HepG2 (cell line): ENCODE data around the gene STRN4. TPM values are rescaled to one million over a fixed set of nuclear protein-coding genes. Genes with fewer than 3 reads are reported as not detected.

Source experiments
- ATF4 ChIP-seq, 2 experiments: fragments of 450-650 bp in 1 of 2; sonication (generic) in 1 of 2; formaldehyde crosslinking; IDR thresholded peaks; 2 replicates each; pipeline versions ENCODE4 v1.5.0 to v1.8.0; 2020 to 2022; ENCODE audit warnings: mild to moderate bottlenecking in 1 of 2, missing genetic modification reagents in 1 of 2
- ATF7 ChIP-seq, 2 experiments: fragments of 450-650 bp in 1 of 2; sonication (generic) in 1 of 2; formaldehyde crosslinking in 1 of 2; IDR thresholded peaks; 2 replicates each; pipeline versions ENCODE4 v1.4.0 to v1.6.1; 2016 to 2020; ENCODE audit warnings: antibody characterized with exemption in 1 of 2, mild to moderate bottlenecking in 1 of 2, missing genetic modification reagents in 1 of 2
- DDIT3 ChIP-seq: sonication (generic); formaldehyde crosslinking; IDR thresholded peaks from 2 replicates; pipeline ENCODE4 v1.4.0; 2020; ENCODE audit warnings: mild to moderate bottlenecking, missing genetic modification reagents
- FLYWCH1 ChIP-seq: sonication (generic); formaldehyde crosslinking; IDR thresholded peaks from 2 replicates; pipeline ENCODE4 v1.8.1; 2023; ENCODE audit warnings: mild to moderate bottlenecking, missing genetic modification reagents
- GFI1 ChIP-seq: sonication (generic); formaldehyde crosslinking; IDR thresholded peaks from 2 replicates; pipeline ENCODE4 v1.5.0; 2020; ENCODE audit warnings: missing genetic modification reagents, mild to moderate bottlenecking, borderline replicate concordance
- KLF13 ChIP-seq: sonication (generic); formaldehyde crosslinking; IDR thresholded peaks from 2 replicates; pipeline ENCODE4 v1.4.0; 2020; ENCODE audit warnings: mild to moderate bottlenecking, missing genetic modification reagents
- LCORL ChIP-seq, 2 experiments: fragments of 450-650 bp in 1 of 2; sonication (generic) in 1 of 2; formaldehyde crosslinking in 1 of 2; IDR thresholded peaks; 2 replicates each; pipeline versions ENCODE4 v1.5.0 to v1.6.1; 2017 to 2020; ENCODE audit warnings: antibody characterized with exemption in 1 of 2, missing genetic modification reagents in 1 of 2
- PATZ1 ChIP-seq: sonication (generic); formaldehyde crosslinking; IDR thresholded peaks from 2 replicates; pipeline ENCODE4 v1.4.0; 2020; ENCODE audit warnings: missing genetic modification reagents
- POLR2G ChIP-seq: fragments of 200-400 bp; formaldehyde crosslinking; IDR thresholded peaks from 2 replicates; pipeline ENCODE4 v1.6.1; 2018; ENCODE audit warnings: mild to moderate bottlenecking, low read depth, low read length, moderate library complexity
- PPARG ChIP-seq: conservative IDR thresholded peaks from 2 replicates; pipeline ENCODE4 v1.6.1; 2016; ENCODE audit warnings: missing biosample characterization, missing genetic modification reagents
- RORA ChIP-seq: sonication (generic); formaldehyde crosslinking; IDR thresholded peaks from 2 replicates; pipeline ENCODE4 v1.5.0; 2020; ENCODE audit warnings: mild to moderate bottlenecking, missing genetic modification reagents, moderate library complexity
- SIX1 ChIP-seq: sonication (generic); formaldehyde crosslinking; IDR thresholded peaks from 2 replicates; pipeline ENCODE4 v1.4.0; 2020; ENCODE audit warnings: missing genetic modification reagents, borderline replicate concordance
- SMARCE1 ChIP-seq: fragments of 450-650 bp; IDR thresholded peaks from 2 replicates; pipeline ENCODE4 v1.6.1; 2017; ENCODE audit warnings: borderline replicate concordance
- TAF1 ChIP-seq: sonication (generic); formaldehyde crosslinking; IDR thresholded peaks from 2 replicates; pipeline ENCODE4 v1.4.0; 2020; ENCODE audit warnings: missing genetic modification reagents
- TFAP4 ChIP-seq: sonication (generic); IDR thresholded peaks from 2 replicates; pipeline ENCODE4 v1.6.1; 2016; ENCODE audit warnings: low read depth, borderline replicate concordance
- TGIF2 ChIP-seq: IDR thresholded peaks from 2 replicates; pipeline ENCODE4 v1.6.1; 2016; ENCODE audit warnings: control low read depth, missing compliant biosample characterization
- THAP7 ChIP-seq: sonication (generic); formaldehyde crosslinking; IDR thresholded peaks from 2 replicates; pipeline ENCODE4 v1.8.1; 2023; ENCODE audit warnings: mild to moderate bottlenecking, missing genetic modification reagents
- ZNF253 ChIP-seq: sonication (generic); formaldehyde crosslinking; IDR thresholded peaks from 2 replicates; pipeline ENCODE4 v1.8.0; 2022; ENCODE audit warnings: mild to moderate bottlenecking, missing genetic modification reagents, borderline replicate concordance
- ZNF260 ChIP-seq: sonication (generic); formaldehyde crosslinking; IDR thresholded peaks from 2 replicates; pipeline ENCODE4 v1.4.0; 2020; ENCODE audit warnings: missing genetic modification reagents, low read depth, mild to moderate bottlenecking, borderline replicate concordance
- ZNF432 ChIP-seq: sonication (generic); formaldehyde crosslinking; IDR thresholded peaks from 2 replicates; pipeline ENCODE4 v1.5.0; 2020; ENCODE audit warnings: missing genetic modification reagents, mild to moderate bottlenecking, borderline replicate concordance
- ZNF513 ChIP-seq: sonication (generic); formaldehyde crosslinking; conservative IDR thresholded peaks from 2 replicates; pipeline ENCODE4 v1.5.0; 2020; ENCODE audit warnings: missing genetic modification reagents
- ZSCAN9 ChIP-seq: IDR thresholded peaks from 2 replicates; pipeline ENCODE4 v1.6.1; 2016; ENCODE audit warnings: borderline replicate concordance
- polyA plus RNA-seq, 8 experiments: library from polyadenylated mRNA; depleted of rRNA in 3 of 8; stranded (reverse) in 7 of 8; unstranded in 1 of 8; fragments of >200 nt; fragmentation: Illumina TruSeq in 4 of 8; extraction: Trizol in 4 of 8; gene quantifications; 2 replicates each; pipeline versions ENCODE4 v1.2.1 to v1.2.3, GENCODE V29; 2011 to 2016; ENCODE audit warnings: low read depth in 4 of 8, missing spikeins in 1 of 8, mixed read lengths in 1 of 8; ENCODE audit not compliant: insufficient read depth in 1 of 8
- total RNA-seq, 5 experiments: library from RNA; depleted of rRNA; stranded (reverse); fragments of >200 nt; fragmentation: Illumina TruSeq; extraction: Trizol; gene quantifications; 2 replicates each; pipeline ENCODE4 v1.2.3, GENCODE V29; 2016; ENCODE audit warnings: low read depth in 1 of 5

Gene STRN4
- total and polyA plus RNA-seq, 2 of the 13 experiments (the other 11 are each of a cell fraction or from before 2014, with no cell fraction given) = 43.1 to 57.3 TPM

GRCh38 chr19:46786236-46787039, 40.2 kb upstream of the STRN4 start (continued):
- TF ChIP-seq ATF7 (IDR thresholded peaks at IDR 0.05) (no peak), ATF7 (CRISPR knock-in tag; IDR thresholded peaks at IDR 0.05) (peak; percentile 44; the same call in 1 of the 2 replicates), ZNF513 (CRISPR knock-in tag) (no peak), ZSCAN9 (CRISPR knock-in tag) (no peak), PPARG (CRISPR knock-in tag) (no peak), TFAP4 (peak; percentile 94), DDIT3 (CRISPR knock-in tag) (no peak), SMARCE1 (no peak), RORA (CRISPR knock-in tag) (no peak), ZNF253 (CRISPR knock-in tag) (no peak), THAP7 (CRISPR knock-in tag) (no peak), ZNF432 (no peak), ATF4 (CRISPR knock-in tag; IDR thresholded peaks at IDR 0.05) (peak in 1 of 2 experiments; percentile 57; a peak in 2 of 4 replicates), SIX1 (no peak), FLYWCH1 (CRISPR knock-in tag) (no peak), LCORL (IDR thresholded peaks at IDR 0.05) (no peak), LCORL (CRISPR knock-in tag; IDR thresholded peaks at IDR 0.05) (0 out of 2 replicates have a peak, but pooled peaks have one; percentile 10), KLF13 (CRISPR knock-in tag) (no peak), ZNF260 (CRISPR knock-in tag) (no peak), PATZ1 (CRISPR knock-in tag) (peak; percentile 93), POLR2G (peak; percentile 35; the same call in 1 of the 2 replicates), GFI1 (CRISPR knock-in tag) (no peak), TAF1 (CRISPR knock-in tag) (peak; percentile 56; the same call in 1 of the 2 replicates), TGIF2 (CRISPR knock-in tag) (peak; percentile 99)
